PC-9 (cell line): ENCODE data around the gene GABRA4. TPM values are rescaled to one million over a fixed set of nuclear protein-coding genes. Genes with fewer than 3 reads are reported as not detected.

Source experiments
- BruUV-seq: library from RNA; stranded (reverse); fragments of 400-500 nt; replicated peaks from 2 replicates; lab custom pipeline; 2021; lab: Mats Ljungman, UMichigan
- CTCF ChIA-PET: fragments of 300-600 bp; sonication (Branson Sonifier 250); formaldehyde crosslinking; loops from one replicate; lab custom pipeline; 2022; ENCODE audit warnings: antibody characterized with exemption; lab: Charles Lee
- POLR2A ChIA-PET: fragments of 300-600 bp; sonication (Branson Sonifier 250); formaldehyde crosslinking; loops from one replicate; lab custom pipeline; 2022; ENCODE audit warnings: antibody characterized with exemption; ENCODE audit not compliant: unreplicated experiment; lab: Charles Lee
- DNase-seq, 2 experiments: peaks; one replicate each; pipeline versions ENCODE4 v3.0.0 to v3.0.0-alpha.2; 2015 to 2022; ENCODE audit warnings: mixed read lengths in 1 of 2
- H2AFZ ChIP-seq: fragments of 200-600 bp; sonication (generic); 2 replicates; pipeline ENCODE4 v1.8.1; 2017; ENCODE audit warnings: antibody characterized with exemption
- H3F3A ChIP-seq: fragments of 200-600 bp; sonication (generic); 2 replicates; pipeline ENCODE4 v1.8.1; 2017; ENCODE audit warnings: antibody characterized with exemption, mild to moderate bottlenecking, low read depth; ENCODE audit not compliant: insufficient read depth
- H3K27ac ChIP-seq: fragments of 200-600 bp; sonication (generic); 2 replicates; pipeline ENCODE4 v1.6.1; 2016; ENCODE audit warnings: mixed run types
- H3K27me3 ChIP-seq: fragments of 200-600 bp; sonication (generic); 2 replicates; pipeline ENCODE4 v1.6.1; 2016; ENCODE audit warnings: low read depth, mixed run types; ENCODE audit not compliant: insufficient read depth
- H3K36me3 ChIP-seq: fragments of 200-600 bp; sonication (generic); 2 replicates; pipeline ENCODE4 v1.6.1; 2016; ENCODE audit warnings: low read depth, mixed run types
- H3K4me1 ChIP-seq: fragments of 200-600 bp; sonication (generic); replicated peaks from 2 replicates; pipeline ENCODE4 v1.6.1; 2016; ENCODE audit warnings: mixed run types; ENCODE audit not compliant: insufficient read depth
- H3K4me2 ChIP-seq: fragments of 200-600 bp; sonication (generic); 2 replicates; pipeline ENCODE4 v1.6.1; 2017; ENCODE audit warnings: mixed run types
- H3K4me3 ChIP-seq: fragments of 200-600 bp; sonication (generic); 2 replicates; pipeline ENCODE4 v1.6.1; 2016; ENCODE audit warnings: mixed run types
- H3K79me2 ChIP-seq: fragments of 200-600 bp; sonication (generic); 2 replicates; pipeline ENCODE4 v1.6.1; 2017; ENCODE audit warnings: low read depth, mixed run types
- H3K9me2 ChIP-seq: fragments of 200-600 bp; sonication (generic); 2 replicates; pipeline ENCODE4 v1.8.1; 2017; ENCODE audit warnings: mild to moderate bottlenecking; ENCODE audit not compliant: insufficient read depth
- H3K9me3 ChIP-seq: fragments of 200-600 bp; sonication (generic); 2 replicates; pipeline ENCODE4 v1.8.1; 2016; ENCODE audit warnings: low read depth; ENCODE audit not compliant: insufficient read depth
- H4K20me1 ChIP-seq: fragments of 200-600 bp; sonication (generic); 2 replicates; pipeline ENCODE4 v1.8.1; 2017; ENCODE audit not compliant: insufficient read depth
- CTCF ChIP-seq: fragments of 200-600 bp; sonication (generic); conservative IDR thresholded peaks from 2 replicates; pipeline ENCODE4 v1.6.1; 2017; ENCODE audit warnings: mixed run types, antibody characterized with exemption, mild to moderate bottlenecking, moderate library complexity
- EZH2 ChIP-seq: fragments of 200-600 bp; sonication (generic); IDR thresholded peaks from 2 replicates; pipeline ENCODE4 v1.8.0; 2017; ENCODE audit warnings: antibody characterized with exemption, low read depth
- intact Hi-C: fragments of 100-400 bp; cut with micrococcal nuclease; formaldehyde crosslinking; loops from one replicate; pipeline ENCODE4 v1.10.0; 2022; ENCODE audit not compliant: unreplicated experiment
- total RNA-seq: library from RNA; stranded (reverse); gene quantifications from 2 replicates; pipeline ENCODE4 v1.2.3, GENCODE V29; 2021

GABRA4 gene
- total RNA-seq, 1 experiment from 2014 or later: not detected

- CTCF ChIA-PET: no interaction called here
Measured at GRCh38 chr4:47002580-47002979, 9.2 kb upstream of the GABRA4 start.

GRCh38 chr4:47000406-47000805, 7.0 kb upstream of the GABRA4 start:
- Histone ChIP-seq H2AFZ (no peak overlapping the region), H3K4me3 (no peak overlapping the region), H3K27ac (no peak overlapping the region), H3K4me2 (no peak overlapping the region), H3K79me2 (no peaks in the 10 kb centered on the region), H3K4me1 (no peaks in the 10 kb centered on the region), H3K36me3 (no peaks in the 10 kb centered on the region), H3K9me2 (no peaks in the 10 kb centered on the region), H3F3A (no peaks in the 10 kb centered on the region), H3K27me3 (no peaks in the 10 kb centered on the region), H3K9me3 (no peaks in the 10 kb centered on the region; the same call in 1 of the 2 replicates), H4K20me1 (no peaks in the 10 kb centered on the region)
- POLR2A ChIA-PET: no interaction called here
- CTCF ChIA-PET: no interaction called here
- no TSS peak for BruUV-seq
- intact Hi-C loops: no loop called here
- no peak for TF ChIP-seq EZH2
- no peak for TF ChIP-seq CTCF
- no peak for DNase-seq

More at GRCh38 chr4:47002580-47002979, 9.2 kb upstream of the GABRA4 start:
- no peaks in the 10 kb centered on the region for H3K79me2 ChIP-seq
- H3K9me3 ChIP-seq: no peaks in the 10 kb centered on the region; the same call in 1 of the 2 replicates
- intact Hi-C loops: no loop called here
- POLR2A ChIA-PET: no interaction called here
- no peaks in the 10 kb centered on the region for H3F3A ChIP-seq
- DNase-seq: no peak
- no peak overlapping the region for H3K4me3 ChIP-seq
- no peak overlapping the region for H3K27ac ChIP-seq
- no peak for TF ChIP-seq EZH2
- TF ChIP-seq CTCF: peak; percentile 41; the same call in 1 of the 2 replicates
- H3K4me2 ChIP-seq: no peak overlapping the region
- no peaks in the 10 kb centered on the region for H3K4me1 ChIP-seq
- BruUV-seq: no TSS peak
- no peaks in the 10 kb centered on the region for H4K20me1 ChIP-seq
- H3K36me3 ChIP-seq: no peaks in the 10 kb centered on the region
- no peaks in the 10 kb centered on the region for H3K9me2 ChIP-seq
- H2AFZ ChIP-seq: no peak overlapping the region
- H3K27me3 ChIP-seq: no peaks in the 10 kb centered on the region

GRCh38 chr4:46999566-46999965, 6.2 kb upstream of the GABRA4 start:
- Histone ChIP-seq H4K20me1 (no peaks in the 10 kb centered on the region), H3K9me3 (no peaks in the 10 kb centered on the region; the same call in 1 of the 2 replicates), H3K36me3 (no peaks in the 10 kb centered on the region), H2AFZ (no peak overlapping the region), H3K4me3 (no peak overlapping the region), H3K79me2 (no peaks in the 10 kb centered on the region), H3K4me1 (no peaks in the 10 kb centered on the region), H3K27me3 (no peaks in the 10 kb centered on the region), H3F3A (no peaks in the 10 kb centered on the region), H3K27ac (no peak overlapping the region), H3K9me2 (no peaks in the 10 kb centered on the region), H3K4me2 (no peak overlapping the region)
- ChIA-PET CTCF (no interaction called here), POLR2A (no interaction called here)
- no TSS peak for BruUV-seq
- intact Hi-C loops: no loop called here
- TF ChIP-seq EZH2 (no peak), CTCF (no peak)
- DNase-seq: no peak
